HUES6 (cell line): Measurements from ENCODE around the gene IER5L.
"Not testable (repeated sequence)": the region's sequence is repeated elsewhere in the genome, so short reads cannot be mapped to it uniquely, and the experiment has no call there.

Experiments
- H3K27ac ChIP-seq: 2 replicates; pipeline ENCODE4 v1.7.0; 2013; ENCODE audit warnings: low read depth, mild to moderate bottlenecking, low read length, inconsistent platforms
- H3K27me3 ChIP-seq: 2 replicates; pipeline ENCODE4 v1.6.1; 2013; ENCODE audit warnings: low read length; ENCODE audit not compliant: control insufficient read depth, insufficient read depth
- H3K36me3 ChIP-seq: 2 replicates; pipeline ENCODE4 v1.6.1; 2013; ENCODE audit warnings: low read length; ENCODE audit not compliant: control insufficient read depth, insufficient read depth
- H3K4me1 ChIP-seq: 2 replicates; pipeline ENCODE4 v1.6.1; 2013; ENCODE audit warnings: low read length; ENCODE audit not compliant: control insufficient read depth, insufficient read depth
- H3K4me3 ChIP-seq: 2 replicates; pipeline ENCODE4 v1.5.1; 2013; ENCODE audit warnings: low read depth, low read length
- H3K9ac ChIP-seq: one replicate; pipeline ENCODE4 v1.6.1; 2013; ENCODE audit warnings: mild to moderate bottlenecking, low read length
- H3K9me3 ChIP-seq: 2 replicates; pipeline ENCODE4 v1.6.1; 2013; ENCODE audit warnings: low read depth, low read length; ENCODE audit not compliant: control insufficient read depth, insufficient read depth

Gene IER5L

DNA sequence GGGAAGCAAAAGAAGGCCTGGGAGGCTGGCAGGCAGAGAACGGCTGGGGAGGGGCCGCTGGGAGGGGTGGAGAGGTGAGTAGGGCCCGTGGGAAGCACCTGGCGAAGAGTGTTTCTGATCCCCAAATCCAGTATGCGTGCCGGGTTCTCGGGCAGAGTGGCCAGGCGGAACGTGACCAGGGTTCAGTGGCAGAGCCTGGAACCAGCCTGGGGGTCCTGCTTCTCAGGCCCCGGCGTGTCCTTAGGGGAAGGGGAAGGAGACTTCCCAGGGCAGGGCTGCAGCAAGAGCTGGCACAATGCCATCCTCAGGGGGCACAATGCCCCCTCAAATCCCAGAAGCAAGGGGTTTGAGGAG is 25.5 kb upstream of the IER5L start:
- peak overlapping the region; percentile 71 for H3K4me3 ChIP-seq
- no peaks in the 10 kb centered on the region for H3K9me3 ChIP-seq
- peaks cover 12% of the 10 kb centered on the region; the same call in 1 of the 2 replicates for H3K4me1 ChIP-seq
- peaks cover 7% of the 10 kb centered on the region for H3K27me3 ChIP-seq
- no peak overlapping the region for H3K27ac ChIP-seq
- no peak overlapping the region for H3K9ac ChIP-seq
- H3K36me3 ChIP-seq, result no peaks in the 10 kb centered on the region

DNA sequence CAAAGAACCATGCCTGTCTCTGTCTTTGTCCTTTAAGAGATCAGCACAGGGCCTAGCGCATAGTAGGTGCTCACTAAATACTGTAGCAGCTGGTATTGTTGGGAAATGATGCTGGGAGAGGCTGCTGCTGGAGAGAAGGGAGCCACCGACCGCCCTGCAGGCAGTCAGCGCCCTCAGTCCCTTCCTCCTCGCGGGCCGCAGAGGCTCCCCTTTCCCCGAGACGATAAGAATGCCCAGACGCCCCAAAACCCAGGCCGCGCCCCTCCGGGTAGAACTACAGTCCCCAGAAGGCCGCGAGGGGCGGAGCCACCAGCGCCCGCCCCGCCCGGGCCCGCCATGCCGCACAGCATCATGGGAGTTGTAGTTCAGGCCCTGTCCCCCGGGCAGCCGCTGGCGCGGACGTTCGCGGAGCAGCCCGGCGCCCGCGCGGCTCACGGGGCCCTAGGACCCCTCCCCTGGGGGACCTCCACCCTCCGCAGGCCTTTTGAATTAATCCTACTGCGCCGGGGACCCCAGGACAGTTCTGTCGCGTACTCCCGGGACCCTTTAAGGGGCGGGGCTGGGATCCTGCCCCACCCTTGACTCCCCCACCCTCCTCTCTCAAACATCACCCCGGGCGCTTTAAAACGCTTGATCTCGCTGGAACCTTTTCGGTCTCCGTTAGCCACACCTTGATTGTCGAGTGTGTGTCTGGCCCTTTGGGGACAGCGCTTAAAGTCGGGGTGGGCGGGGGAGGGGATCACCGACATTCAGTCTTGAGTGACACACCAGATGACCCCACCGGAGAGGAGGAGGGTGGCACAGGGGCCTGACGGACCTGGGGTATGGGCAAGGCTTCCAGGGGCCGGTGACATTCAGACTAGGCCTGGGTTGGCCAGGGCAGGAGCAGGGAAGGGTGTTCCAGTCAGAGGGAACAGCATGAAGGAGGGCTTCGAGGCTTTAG is 24.8 kb upstream of the IER5L start:
- Histone ChIP-seq H3K4me3 (peak overlapping the region; percentile 71), H3K27me3 (peaks cover 13% of the 10 kb centered on the region), H3K9me3 (no peaks in the 10 kb centered on the region), H3K36me3 (no peaks in the 10 kb centered on the region), H3K27ac (peak overlapping the region; percentile 78; the same call in 1 of the 2 replicates), H3K9ac (peak overlapping the region; percentile 64), H3K4me1 (peaks cover 13% of the 10 kb centered on the region; the same call in 1 of the 2 replicates)

DNA sequence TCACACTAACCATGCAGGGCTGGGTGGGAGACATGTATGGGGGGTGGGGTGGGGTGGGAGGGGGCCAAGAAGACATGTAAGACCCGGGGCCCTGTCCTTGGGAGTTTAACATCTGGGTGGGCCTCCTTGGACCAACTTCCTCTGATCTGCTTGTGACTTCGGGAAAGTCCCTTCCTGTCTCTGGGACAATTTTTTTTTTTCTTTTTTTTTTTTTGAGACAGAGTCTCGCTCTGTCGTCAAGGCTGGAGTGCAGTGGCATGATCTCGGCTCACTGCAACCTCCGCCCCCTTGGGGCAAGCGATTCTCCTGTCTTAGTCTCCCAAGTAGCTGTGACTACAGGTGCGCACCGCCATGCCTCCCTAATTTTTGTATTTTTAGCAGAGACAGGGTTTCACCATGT is 23.8 kb upstream of the IER5L start:
- no peaks in the 10 kb centered on the region for H3K9me3 ChIP-seq
- peaks cover 17% of the 10 kb centered on the region for H3K27me3 ChIP-seq
- no peak overlapping the region for H3K4me3 ChIP-seq
- H3K27ac ChIP-seq, result no peak overlapping the region
- no peak overlapping the region for H3K9ac ChIP-seq
- peaks cover 7% of the 10 kb centered on the region; the same call in 1 of the 2 replicates for H3K4me1 ChIP-seq
- no peaks in the 10 kb centered on the region for H3K36me3 ChIP-seq

DNA sequence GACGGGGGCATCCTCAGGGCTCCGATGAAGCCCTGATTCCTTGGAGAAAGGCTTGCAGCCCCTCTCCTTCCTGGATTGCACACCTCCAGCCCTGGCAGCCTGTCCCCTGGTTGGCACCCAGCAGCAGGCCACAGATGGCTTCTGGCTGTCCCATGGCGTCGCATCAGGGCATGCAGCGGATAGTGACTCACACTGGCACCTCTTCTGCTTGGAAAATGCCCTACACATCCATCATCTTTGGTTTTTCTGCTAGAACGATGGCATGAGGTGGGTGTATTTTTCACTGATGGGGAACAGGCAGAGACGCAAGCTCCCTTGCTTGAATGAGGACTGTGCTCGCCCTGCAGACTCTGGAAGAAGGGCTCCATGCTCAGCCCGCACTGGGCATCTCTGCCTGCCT is 23.2 kb upstream of the IER5L start:
- Histone ChIP-seq H3K27ac (no peak overlapping the region), H3K9me3 (no peaks in the 10 kb centered on the region), H3K27me3 (peaks cover 17% of the 10 kb centered on the region), H3K4me1 (peaks cover 7% of the 10 kb centered on the region; the same call in 1 of the 2 replicates), H3K9ac (no peak overlapping the region), H3K4me3 (no peak overlapping the region), H3K36me3 (no peaks in the 10 kb centered on the region)

DNA sequence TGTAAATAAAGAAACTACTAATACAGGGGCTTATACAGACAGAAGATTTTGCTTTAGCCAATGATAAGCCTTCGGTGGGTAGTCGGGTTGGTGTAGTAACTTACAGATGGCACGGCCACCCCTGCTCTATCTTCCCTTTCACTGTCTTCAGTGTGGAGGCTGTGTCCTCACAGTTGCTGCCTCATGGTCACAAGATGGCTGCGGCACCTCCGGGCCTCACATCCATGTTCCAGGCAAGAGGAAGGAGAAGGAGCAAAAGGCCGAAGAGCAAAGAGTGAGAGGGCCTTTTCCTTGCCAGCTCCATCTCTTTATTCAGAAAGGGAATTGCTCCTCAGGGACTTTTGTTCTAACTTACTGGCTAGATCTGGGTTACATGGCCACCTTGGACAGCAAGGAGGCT is 22.2 kb upstream of the IER5L start:
- Histone ChIP-seq H3K27ac (no peak overlapping the region), H3K9me3 (no peaks in the 10 kb centered on the region), H3K4me1 (peaks cover 7% of the 10 kb centered on the region; the same call in 1 of the 2 replicates), H3K36me3 (no peaks in the 10 kb centered on the region), H3K4me3 (no peak overlapping the region), H3K9ac (no peak overlapping the region), H3K27me3 (peaks cover 21% of the 10 kb centered on the region)

DNA sequence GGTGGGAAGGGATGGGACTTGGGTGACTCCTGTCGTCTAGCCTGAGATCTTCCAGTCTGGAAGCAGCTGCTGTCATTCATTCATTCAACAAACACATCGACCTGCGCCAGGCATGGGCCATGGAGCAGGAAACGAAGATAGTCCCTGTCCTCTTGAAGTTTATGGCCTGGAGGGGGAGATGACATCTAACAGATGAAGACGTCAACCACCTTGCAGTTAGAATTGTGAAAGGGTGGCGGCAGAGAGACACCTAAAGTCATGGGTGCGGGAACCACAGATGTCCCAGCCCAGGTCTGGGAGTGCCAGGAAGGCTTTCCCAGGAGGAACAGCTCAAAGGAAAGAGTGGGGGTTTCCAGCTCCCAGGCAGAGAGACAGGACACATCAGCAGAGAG is 21.0 kb upstream of the IER5L start:
- Histone ChIP-seq H3K9me3 (no peaks in the 10 kb centered on the region), H3K4me1 (peaks cover 7% of the 10 kb centered on the region; the same call in 1 of the 2 replicates), H3K36me3 (no peaks in the 10 kb centered on the region), H3K27me3 (peaks cover 33% of the 10 kb centered on the region), H3K4me3 (no peak overlapping the region), H3K9ac (no peak overlapping the region), H3K27ac (no peak overlapping the region)

DNA sequence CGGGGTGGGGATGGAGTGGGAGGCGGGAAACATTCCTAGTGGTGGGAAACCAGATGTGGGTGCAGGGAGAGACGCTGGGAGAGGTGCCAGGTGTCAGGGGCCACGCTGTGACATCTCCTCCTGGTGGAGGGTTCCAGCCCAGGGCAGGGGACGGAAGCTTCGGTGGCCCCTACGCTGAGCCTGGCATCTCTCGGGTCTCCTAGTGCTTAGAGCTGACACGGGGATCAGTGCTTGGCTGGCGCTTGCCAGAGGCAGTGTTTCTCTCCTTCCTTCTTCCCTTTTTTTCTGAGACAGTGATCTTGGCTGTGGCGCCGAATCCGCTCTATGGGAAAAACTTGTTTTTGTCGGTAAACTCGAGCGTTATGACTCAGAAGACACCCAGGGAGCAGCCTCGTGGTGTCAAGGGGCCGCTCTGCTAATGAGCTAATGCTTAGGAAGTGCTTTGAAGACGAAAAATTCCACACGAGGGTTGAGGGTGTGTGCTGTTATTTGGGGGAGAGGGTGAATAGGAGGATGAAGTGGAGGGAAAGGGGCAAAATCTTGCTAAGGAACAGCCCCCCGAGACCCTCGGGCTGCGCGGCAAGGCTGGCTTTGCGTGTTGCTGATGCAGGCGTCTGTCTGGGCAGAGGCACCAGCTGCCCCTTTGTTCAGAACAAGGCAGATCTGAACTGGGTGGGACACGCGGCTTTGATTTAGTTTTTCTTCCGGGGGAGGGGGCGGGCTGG is 20.4 kb upstream of the IER5L start:
- H3K4me3 ChIP-seq, result no peak overlapping the region; the same call in 1 of the 2 replicates
- H3K9me3 ChIP-seq, result no peaks in the 10 kb centered on the region
- H3K36me3 ChIP-seq, result no peaks in the 10 kb centered on the region
- H3K27ac ChIP-seq, result no peak overlapping the region
- peak overlapping the region; percentile 44 for H3K9ac ChIP-seq
- H3K4me1 ChIP-seq, result peaks cover 7% of the 10 kb centered on the region; the same call in 1 of the 2 replicates
- peaks cover 38% of the 10 kb centered on the region for H3K27me3 ChIP-seq

DNA sequence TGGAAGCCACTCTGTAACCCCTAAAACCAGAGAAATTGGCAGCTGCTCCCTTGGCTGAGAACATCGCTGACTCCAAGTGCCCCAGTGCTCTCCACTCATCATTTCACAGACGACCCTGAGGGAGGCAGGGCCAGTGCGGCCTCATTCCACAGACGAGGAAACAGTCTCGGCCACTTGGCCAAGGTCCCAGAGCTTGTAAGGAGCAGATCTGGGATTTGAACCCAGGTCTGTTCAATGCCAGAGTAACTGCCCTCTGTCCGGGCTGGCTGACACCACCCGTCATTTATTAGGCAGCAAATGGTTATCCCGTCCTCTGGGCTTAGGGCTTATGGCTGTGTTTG is 19.9 kb upstream of the IER5L start:
- H3K27ac ChIP-seq, result no peak overlapping the region
- H3K4me1 ChIP-seq, result peaks cover 7% of the 10 kb centered on the region; the same call in 1 of the 2 replicates
- no peaks in the 10 kb centered on the region for H3K36me3 ChIP-seq
- no peak overlapping the region for H3K9ac ChIP-seq
- peaks cover 43% of the 10 kb centered on the region for H3K27me3 ChIP-seq
- no peak overlapping the region for H3K4me3 ChIP-seq
- H3K9me3 ChIP-seq, result no peaks in the 10 kb centered on the region

DNA sequence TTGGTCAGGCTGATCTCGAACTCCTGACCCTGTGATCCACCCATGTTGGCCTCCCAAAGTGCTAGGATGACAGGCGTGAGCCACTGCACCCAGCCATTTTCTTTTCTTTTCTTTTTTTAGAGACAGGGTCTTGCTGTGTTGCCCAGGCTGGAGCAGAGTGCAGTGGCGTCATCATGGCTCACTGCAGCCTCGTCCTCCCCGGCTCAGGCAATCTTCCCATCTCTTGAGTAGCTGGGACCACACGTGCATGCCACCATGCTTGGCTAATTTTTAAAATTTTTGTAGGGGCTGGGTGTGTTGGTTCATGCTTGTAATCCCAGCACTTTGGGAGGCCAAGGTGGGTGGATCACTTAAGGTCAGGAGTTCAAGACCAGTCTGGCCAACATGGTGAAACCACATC is 19.0 kb upstream of the IER5L start:
- H3K36me3 ChIP-seq, H3K9me3 ChIP-seq, H3K9ac ChIP-seq, H3K4me1 ChIP-seq, H3K27ac ChIP-seq, H3K4me3 ChIP-seq: not testable (repeated sequence)
- H3K27me3 ChIP-seq, result peaks cover 44% of the 10 kb centered on the region

DNA sequence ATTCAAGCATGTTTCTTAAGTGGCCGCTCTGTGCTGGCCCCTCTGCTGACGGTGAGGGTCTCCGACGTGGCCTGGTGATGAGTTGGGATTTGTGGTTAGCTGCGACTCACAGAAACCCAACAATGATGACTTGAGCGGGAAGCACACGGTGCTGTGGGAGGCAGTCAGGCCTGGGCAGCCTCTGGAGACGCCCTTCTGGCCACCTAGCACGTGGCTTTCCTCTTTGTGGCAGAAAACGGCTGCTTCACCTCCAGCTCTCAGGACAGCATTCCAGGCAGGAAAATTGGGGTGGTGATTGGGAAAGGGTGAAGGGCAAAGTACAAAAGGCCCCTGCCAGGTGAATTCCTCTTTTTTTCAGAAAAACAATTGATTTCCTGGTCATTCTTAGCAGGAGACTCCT is 17.5 kb upstream of the IER5L start:
- no peaks in the 10 kb centered on the region for H3K36me3 ChIP-seq
- H3K27me3 ChIP-seq, result peaks cover 48% of the 10 kb centered on the region
- no peak overlapping the region for H3K9ac ChIP-seq
- no peak overlapping the region for H3K4me3 ChIP-seq
- no peak overlapping the region for H3K27ac ChIP-seq
- no peaks in the 10 kb centered on the region for H3K9me3 ChIP-seq
- H3K4me1 ChIP-seq, result peaks cover 7% of the 10 kb centered on the region; the same call in 1 of the 2 replicates

DNA sequence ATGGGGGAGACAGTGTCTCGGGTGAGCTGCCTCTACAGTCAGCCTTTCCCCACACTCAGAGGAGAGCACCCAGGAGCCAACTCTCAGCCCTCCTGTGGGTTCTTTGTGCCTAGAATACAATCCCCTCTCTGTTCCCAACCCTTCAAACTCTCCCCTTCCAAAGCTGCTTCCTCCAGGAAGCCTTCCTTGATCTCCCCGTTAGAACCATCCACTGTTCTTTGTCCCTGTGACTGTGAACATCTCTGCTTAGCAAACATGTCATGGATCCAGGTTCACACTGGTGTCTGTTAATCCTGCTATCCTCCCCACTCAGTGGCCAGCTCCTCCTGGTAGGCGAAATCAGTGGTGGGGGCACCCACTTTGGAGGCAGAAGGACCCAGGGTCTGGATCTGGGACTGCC is 16.2 kb upstream of the IER5L start:
- peaks cover 7% of the 10 kb centered on the region; the same call in 1 of the 2 replicates for H3K4me1 ChIP-seq
- H3K27ac ChIP-seq, result no peak overlapping the region
- H3K4me3 ChIP-seq, result no peak overlapping the region
- no peaks in the 10 kb centered on the region for H3K36me3 ChIP-seq
- peaks cover 50% of the 10 kb centered on the region for H3K27me3 ChIP-seq
- no peaks in the 10 kb centered on the region for H3K9me3 ChIP-seq
- no peak overlapping the region for H3K9ac ChIP-seq
